GM12878 (cell line): ENCODE results near the gene ZNF410. TPM values are rescaled to one million over a fixed set of nuclear protein-coding genes. Genes with fewer than 3 reads are reported as not detected.

ENCODE experiments used
- ATAC-seq: fragments of 200-7000 bp; cut with Tn5 transposase; 3 replicates; pipeline ENCODE4 v1.9.1; 2020; ENCODE audit warnings: mild to moderate bottlenecking, moderate library complexity
- BruUV-seq: library from RNA; stranded (reverse); fragments of 400-500 nt; replicated peaks from 2 replicates; lab custom pipeline; 2021; lab: Mats Ljungman, UMichigan
- CTCF ChIA-PET: fragments of 300-600 bp; sonication (Branson Sonifier 250); formaldehyde crosslinking; extraction: SDS; loops from one replicate; lab custom pipeline; 2021; ENCODE audit warnings: inconsistent platforms; lab: Yijun Ruan, JAX
- POLR2A ChIA-PET: fragments of 350-600 bp; formaldehyde crosslinking; extraction: SDS; loops from one replicate; lab custom pipeline; 2021; ENCODE audit warnings: inconsistent platforms; lab: Charles Lee
- RAD21 ChIA-PET: fragments of 300-600 bp; sonication (Branson Sonifier 250); formaldehyde crosslinking; loops from one replicate; lab custom pipeline; 2023; ENCODE audit warnings: antibody characterized with exemption; ENCODE audit not compliant: unreplicated experiment; lab: Charles Lee
- SMC1A ChIA-PET: fragments of 300-600 bp; sonication (Branson Sonifier 250); formaldehyde crosslinking; loops from one replicate; lab custom pipeline; 2023; ENCODE audit not compliant: unreplicated experiment, uncharacterized antibody; lab: Charles Lee
- DNase-seq: peaks from one replicate; pipeline ENCODE4 v3.0.0-alpha.2; 2011; ENCODE audit warnings: low read depth, low spot score
- FAIRE-seq: peaks from 3 replicates; lab custom pipeline; 2011; peaks lifted over from hg19 to GRCh38; lab: Jason Lieb, UNC
- H2AFZ ChIP-seq: 2 replicates; pipeline ENCODE4 v1.6.0; 2011; ENCODE audit warnings: low read depth, low read length, control low read depth; ENCODE audit not compliant: control insufficient read depth
- H3K27ac ChIP-seq: 2 replicates; pipeline ENCODE4 v1.5.1; 2011; ENCODE audit warnings: control low read depth; ENCODE audit not compliant: control insufficient read depth, insufficient read depth
- H3K27me3 ChIP-seq, 2 experiments: replicated peaks in 1 of 2; 2 replicates each; pipeline versions ENCODE4 v1.6.0 to v1.6.1; 2011; ENCODE audit warnings: low read length in 1 of 2; ENCODE audit not compliant: control insufficient read depth in 2 of 2, insufficient read depth in 2 of 2
- H3K36me3 ChIP-seq, 2 experiments: 2 replicates each; pipeline ENCODE4 v1.5.1; 2011; ENCODE audit warnings: low read length in 1 of 2; ENCODE audit not compliant: control insufficient read depth in 2 of 2, insufficient read depth in 2 of 2
- H3K4me1 ChIP-seq: 2 replicates; pipeline ENCODE4 v1.6.1; 2011; ENCODE audit warnings: mild to moderate bottlenecking, low read length, moderate library complexity, mixed read lengths; ENCODE audit not compliant: control insufficient read depth, insufficient read depth
- H3K4me2 ChIP-seq: 2 replicates; pipeline ENCODE4 v1.6.0; 2011; ENCODE audit warnings: control low read depth; ENCODE audit not compliant: control insufficient read depth, insufficient read depth
- H3K4me3 ChIP-seq: fragments of 200-600 bp; sonication (generic); 2 replicates; pipeline ENCODE4 v1.5.1; 2016
- H3K79me2 ChIP-seq: 2 replicates; pipeline ENCODE4 v1.6.0; 2011; ENCODE audit warnings: low read length; ENCODE audit not compliant: control insufficient read depth, insufficient read depth
- H3K9ac ChIP-seq: 2 replicates; pipeline ENCODE4 v1.8.0; 2011; ENCODE audit warnings: low read length, control low read depth, mixed read lengths; ENCODE audit not compliant: control insufficient read depth, insufficient read depth
- H3K9me3 ChIP-seq: replicated peaks from 3 replicates; pipeline ENCODE4 v1.5.1; 2011; ENCODE audit warnings: mild to moderate bottlenecking, low read length; ENCODE audit not compliant: control insufficient read depth, insufficient read depth
- H4K20me1 ChIP-seq: 2 replicates; pipeline ENCODE4 v1.6.0; 2011; ENCODE audit not compliant: control insufficient read depth, insufficient read depth
- ATF2 ChIP-seq: IDR thresholded peaks from 2 replicates; pipeline ENCODE4 v1.6.1; 2012; ENCODE audit warnings: low read length, inconsistent platforms
- ATF3 ChIP-seq: IDR thresholded peaks from 2 replicates; pipeline ENCODE4 v1.6.1; 2011; ENCODE audit warnings: low read depth, mild to moderate bottlenecking, low read length, moderate library complexity, borderline replicate concordance; ENCODE audit errors: extremely low read depth
- ATF7 ChIP-seq: fragments of 450-650 bp; IDR thresholded peaks from 2 replicates; pipeline ENCODE4 v1.6.1; 2016; ENCODE audit warnings: low read depth, mild to moderate bottlenecking
- CHD2 ChIP-seq: IDR thresholded peaks from 2 replicates; pipeline ENCODE4 v1.6.1; 2011; ENCODE audit warnings: low read depth, low read length, improper control_type of control experiment, borderline replicate concordance
- CHD4 ChIP-seq: fragments of 200-600 bp; sonication (generic); IDR thresholded peaks from 2 replicates; pipeline ENCODE4 v1.6.1; 2016; ENCODE audit warnings: mild to moderate bottlenecking
- FOXK2 ChIP-seq: fragments of 450-650 bp; IDR thresholded peaks from 2 replicates; pipeline ENCODE4 v1.6.1; 2017; ENCODE audit warnings: mild to moderate bottlenecking, moderate library complexity
- IRF3 ChIP-seq: fragments of 450-650 bp; IDR thresholded peaks from 2 replicates; pipeline ENCODE4 v1.6.1; 2014; ENCODE audit warnings: mild to moderate bottlenecking
- JUND ChIP-seq: IDR thresholded peaks from 2 replicates; pipeline ENCODE4 v1.6.1; 2012; ENCODE audit warnings: low read depth, mild to moderate bottlenecking, low read length, improper control_type of control experiment, moderate library complexity
- MLLT1 ChIP-seq: fragments of 450-650 bp; IDR thresholded peaks from 2 replicates; pipeline ENCODE4 v1.6.1; 2016; ENCODE audit warnings: mild to moderate bottlenecking
- RELB ChIP-seq: fragments of 450-650 bp; IDR thresholded peaks from 2 replicates; pipeline ENCODE4 v1.6.1; 2017; ENCODE audit warnings: low read depth, mild to moderate bottlenecking, moderate library complexity
- RFX5 ChIP-seq: IDR thresholded peaks from 2 replicates; pipeline ENCODE4 v1.6.1; 2011; ENCODE audit warnings: low read depth, low read length, improper control_type of control experiment
- SMC3 ChIP-seq: IDR thresholded peaks from 2 replicates; pipeline ENCODE4 v1.6.1; 2011; ENCODE audit warnings: low read length, improper control_type of control experiment, borderline replicate concordance
- SP1 ChIP-seq: IDR thresholded peaks from one replicate; pipeline ENCODE4 v1.6.1; 2011; ENCODE audit warnings: low read depth, low read length
- SREBF2 ChIP-seq: IDR thresholded peaks from 2 replicates; pipeline ENCODE4 v1.6.1; 2012; ENCODE audit warnings: mild to moderate bottlenecking, low read length
- STAT1 ChIP-seq: fragments of 450-650 bp; conservative IDR thresholded peaks from 2 replicates; pipeline ENCODE4 v1.6.1; 2014; ENCODE audit warnings: antibody characterized with exemption, mild to moderate bottlenecking
- SUZ12 ChIP-seq: fragments of 200-600 bp; sonication (generic); IDR thresholded peaks from one replicate; pipeline ENCODE4 v1.6.1; 2018; ENCODE audit warnings: antibody characterized with exemption, mild to moderate bottlenecking; ENCODE audit not compliant: unreplicated experiment
- TCF12 ChIP-seq: IDR thresholded peaks from 2 replicates; pipeline ENCODE4 v1.6.1; 2011; ENCODE audit warnings: low read depth, mild to moderate bottlenecking, low read length
- YY1 ChIP-seq: IDR thresholded peaks from 2 replicates; pipeline ENCODE4 v1.6.1; 2011; ENCODE audit warnings: low read depth, mild to moderate bottlenecking, low read length
- WGBS: methylation state at CpG from one replicate; pipeline ENCODE4 v1.1.6; 2016; ENCODE audit warnings: low lambda C conversion rate; ENCODE audit not compliant: insufficient replicate concordance, insufficient coverage; ENCODE audit errors: missing lambda C conversion rate; 5-methylcytosine and 5-hydroxymethylcytosine counted together
- in situ Hi-C: fragments of 300-500 bp; cut with MboI; formaldehyde crosslinking; loops from 9 replicates; pipeline ENCODE4 v1.14.3; 2018; ENCODE audit warnings: mixed read lengths
- intact Hi-C: fragments of 100-400 bp; cut with micrococcal nuclease; formaldehyde crosslinking; loops from one replicate; pipeline ENCODE4 v1.14.2; 2022; ENCODE audit not compliant: unreplicated experiment
- polyA plus RNA-seq, 11 experiments: library from polyadenylated mRNA; depleted of rRNA in 4 of 11; unstranded in 6 of 11; stranded (reverse) in 5 of 11; fragments of >200 nt; fragmentation: Nextera tagmentation in 4 of 11; fragmentation: Illumina TruSeq in 1 of 11; extraction: Ambion mirVana in 4 of 11; extraction: Trizol in 1 of 11; gene quantifications; 1 replicate in 1 of 11; 2 replicates in 10 of 11; pipeline versions ENCODE4 v1.2.1 to v1.2.3, GENCODE V29; 2011 to 2016; ENCODE audit warnings: inconsistent platforms in 2 of 11, missing spikeins in 2 of 11, low read depth in 1 of 11
- total RNA-seq, 4 experiments: library from RNA; depleted of rRNA in 3 of 4; stranded (reverse); fragments of >200 nt in 3 of 4; fragmentation: Illumina TruSeq in 1 of 4; extraction: Trizol in 1 of 4; gene quantifications; 2 replicates each; pipeline versions ENCODE4 v1.2.1 to v1.2.3, GENCODE V29; 2013 to 2021

ZNF410 gene
- total and polyA plus RNA-seq, 10 of the 15 experiments (the other 5 are each of a cell fraction or from before 2014, with no cell fraction given): 31.2 to 56.6 (median 47.7) TPM

- Histone ChIP-seq H3K27me3 (no peaks in the 10 kb centered on the region), H2AFZ (no peak overlapping the region), H3K4me3 (no peak overlapping the region), H3K9ac (no peak overlapping the region), H3K79me2 (no peaks in the 10 kb centered on the region), H4K20me1 (no peaks in the 10 kb centered on the region), H3K36me3 (no peaks in the 10 kb centered on the region; a peak in 1 of 4 replicates), H3K9me3 (no peaks in the 10 kb centered on the region), H3K4me1 (peaks cover 9% of the 10 kb centered on the region), H3K27ac (no peak overlapping the region), H3K4me2 (no peak overlapping the region)
- in situ Hi-C loops (no loop called here), intact Hi-C loops (no loop called here)
- ChIA-PET CTCF (interaction anchor here (0.7 kb wide), 1 partner anchor 631 kb away, joined by 3 read pairs; no protein-coding TSS in a partner anchor), SMC1A (interaction anchor here (1.2 to 1.6 kb wide), 2 partner anchors 9 to 115 kb away, joined by 3 read pairs; no protein-coding TSS in a partner anchor), POLR2A (no interaction called here), RAD21 (no interaction called here)
- no TSS peak for BruUV-seq
- DNase-seq (no peak), ATAC-seq (no peak), FAIRE-seq (no peak)
- WGBS: 32% methylated on average over 4 of the region's 4 CpGs
- no peak for TF ChIP-seq CHD2
- no peak for TF ChIP-seq IRF3
- TF ChIP-seq RFX5: no peak
- TF ChIP-seq RELB: no peak
- no peak for TF ChIP-seq YY1
- no peak for TF ChIP-seq JUND
- TF ChIP-seq FOXK2: no peak
- no peak for TF ChIP-seq TCF12
- no peak for TF ChIP-seq SREBF2
- TF ChIP-seq CHD4: no peak
- no peak for TF ChIP-seq ATF7
- TF ChIP-seq ATF3: no peak
- TF ChIP-seq STAT1: no peak
- TF ChIP-seq SMC3: no peak
- TF ChIP-seq ATF2: no peak
- TF ChIP-seq MLLT1: no peak
- TF ChIP-seq SUZ12: no peak
- no peak for TF ChIP-seq SP1
Observed at GRCh38 chr14:73943083-73943482, 56.4 kb downstream of the ZNF410 start.
